ENCODE data around the gene CCDC107.
"Not testable (repeated sequence)": the region's sequence is repeated elsewhere in the genome, so short reads cannot be mapped to it uniquely, and the experiment has no call there.

CCDC107 gene

GRCh38 chr9:35637427-35637955, 20.6 kb upstream of the CCDC107 start:
- DNase-seq (ENCODE audit: low spot score), result not testable (repeated sequence)

- peak; percentile 42 for DNase-seq (ENCODE audit: low spot score)
These were observed 19.3 kb upstream of the CCDC107 start for GRCh38 chr9:35638751-35639150.

GRCh38 chr9:35639225-35639624, 18.9 kb upstream of the CCDC107 start:
- DNase-seq (ENCODE audit: low spot score), result not testable (repeated sequence)

GRCh38 chr9:35639631-35640030, 18.5 kb upstream of the CCDC107 start:
- no peak for DNase-seq (ENCODE audit: low spot score)

- DNase-seq (ENCODE audit: low spot score), result not testable (repeated sequence)
These were observed 17.7 kb upstream of the CCDC107 start for GRCh38 chr9:35640431-35640830.

GRCh38 chr9:35641478-35641877, 16.6 kb upstream of the CCDC107 start:
- not testable (repeated sequence) for DNase-seq (ENCODE audit: low spot score)

- no peak for DNase-seq (ENCODE audit: low spot score)
These were observed 15.0 kb upstream of the CCDC107 start for GRCh38 chr9:35643046-35643445.

GRCh38 chr9:35645736-35646135, 12.4 kb upstream of the CCDC107 start:
- not testable (repeated sequence) for DNase-seq (ENCODE audit: low spot score)

- no peak for DNase-seq (ENCODE audit: low spot score)
These were observed 11.9 kb upstream of the CCDC107 start for GRCh38 chr9:35646153-35646532.

- peak; percentile 90 for DNase-seq (ENCODE audit: low spot score)
These were observed 11.4 kb upstream of the CCDC107 start for GRCh38 chr9:35646533-35647265.

- peak; percentile 46 for DNase-seq (ENCODE audit: low spot score)
These were observed 8.4 kb upstream of the CCDC107 start for GRCh38 chr9:35649431-35650340.

GRCh38 chr9:35650341-35651158, 7.5 kb upstream of the CCDC107 start, which contains the start of gene SIT1:
TSS of gene SIT1 (minus strand) at chr9:35650931. CDS start at chr9:35650853, 78 bp downstream.
- DNase-seq (ENCODE audit: low spot score), result peak; percentile 40

- DNase-seq (ENCODE audit: low spot score), result no peak
These were observed 5.9 kb upstream of the CCDC107 start for GRCh38 chr9:35651956-35652828.

- DNase-seq (ENCODE audit: low spot score), result no peak
These were observed 5.3 kb upstream of the CCDC107 start for GRCh38 chr9:35652829-35653209.

GRCh38 chr9:35653611-35654010, 4.5 kb upstream of the CCDC107 start:
- no peak for DNase-seq (ENCODE audit: low spot score)

- no peak for DNase-seq (ENCODE audit: low spot score)
These were observed 1.7 kb upstream of the CCDC107 start for GRCh38 chr9:35656348-35656747.

GRCh38 chr9:35656831-35657545, 1.1 kb upstream of the CCDC107 start:
- no peak for DNase-seq (ENCODE audit: low spot score)

GRCh38 chr9:35657546-35658136, 451 bp upstream of the CCDC107 start, which contains the start of gene RMRP:
TSS of gene RMRP (minus strand) at chr9:35658019.
- peak; percentile 94 for DNase-seq (ENCODE audit: low spot score)

GRCh38 chr9:35658968-35659220, 802 bp downstream of the CCDC107 start:
- DNase-seq (ENCODE audit: low spot score), result no peak

GRCh38 chr9:35659340-35659739, 1.2 kb downstream of the CCDC107 start:
- no peak for DNase-seq (ENCODE audit: low spot score)

All from CD4-positive, alpha-beta T cell treated with Interleukin-15 for 4 hours (primary cell).